ENCODE results near the gene FBP2. TPM values are rescaled to one million over a fixed set of nuclear protein-coding genes. Genes with fewer than 3 reads are reported as not detected.

Gene FBP2
- total and polyA plus RNA-seq, 2 experiments from 2014 or later, result 0.20 to 0.30 TPM

GRCh38 chr9:94554439-94555331 lies 38.9 kb downstream of the FBP2 start, which contains the start of gene PCAT7:
Gene PCAT7, plus strand, starts transcription at chr9:94555083.
- Histone ChIP-seq H3K79me2 (peaks cover 83% of the 10 kb centered on the region), H3K9me3 (ENCODE audit: low read depth) (no peaks in the 10 kb centered on the region), H3K4me3 (peak within 1 kb of the TSS; percentile 45), H3K4me1 (ENCODE audit: insufficient read depth) (peaks cover 8% of the 10 kb centered on the region), H3K36me3 (replicated peaks; ENCODE audit: insufficient read depth, low read depth) (no peaks in the 10 kb centered on the region), H3K9me2 (replicated peaks; ENCODE audit: insufficient read depth) (no peaks in the 10 kb centered on the region), H3K27me3 (no peaks in the 10 kb centered on the region), H2AFZ (peak within 1 kb of the TSS; percentile 33), H3K27ac (peak within 1 kb of the TSS; percentile 96), H3K4me2 (peak within 1 kb of the TSS; percentile 84), H4K20me1 (ENCODE audit: insufficient read depth, poor library complexity, severe bottlenecking) (peaks cover 39% of the 10 kb centered on the region)
- DNase-seq (ENCODE audit: low spot score), result peak; percentile 92
- TF ChIP-seq EZH2 (IDR thresholded peaks at IDR 0.05; ENCODE audit: borderline replicate concordance), result no peak
- TF ChIP-seq EZH2phosphoT487 (IDR thresholded peaks at IDR 0.05; ENCODE audit: low read depth, severe bottlenecking, unreplicated experiment), result no peak
- TF ChIP-seq CTCF (IDR thresholded peaks at IDR 0.05; ENCODE audit: poor library complexity), result peak; percentile 75
- under 1% methylated on average over 40 of the region's 40 CpGs for WGBS (ENCODE audit: low lambda C conversion rate, missing lambda C conversion rate)

- peaks cover 42% of the 10 kb centered on the region for H4K20me1 ChIP-seq (ENCODE audit: insufficient read depth, poor library complexity, severe bottlenecking)
- H3K9me3 ChIP-seq (ENCODE audit: low read depth), result no peaks in the 10 kb centered on the region
- H3K4me2 ChIP-seq, result peak overlapping the region; percentile 70
- no peak overlapping the region for H2AFZ ChIP-seq
- peak; percentile 56 for DNase-seq (ENCODE audit: low spot score)
- peaks cover 82% of the 10 kb centered on the region for H3K79me2 ChIP-seq
- H3K9me2 ChIP-seq (replicated peaks; ENCODE audit: insufficient read depth), result no peaks in the 10 kb centered on the region
- H3K36me3 ChIP-seq (replicated peaks; ENCODE audit: insufficient read depth, low read depth), result no peaks in the 10 kb centered on the region
- 12% methylated on average over 12 of the region's 16 CpGs for WGBS (ENCODE audit: low lambda C conversion rate, missing lambda C conversion rate)
- TF ChIP-seq EZH2 (IDR thresholded peaks at IDR 0.05; ENCODE audit: borderline replicate concordance) (no peak), EZH2phosphoT487 (IDR thresholded peaks at IDR 0.05; ENCODE audit: low read depth, severe bottlenecking, unreplicated experiment) (no peak), CTCF (IDR thresholded peaks at IDR 0.05; ENCODE audit: poor library complexity) (no peak)
- H3K4me3 ChIP-seq, result peak overlapping the region; percentile 34
- H3K4me1 ChIP-seq (ENCODE audit: insufficient read depth), result peaks cover 8% of the 10 kb centered on the region
- H3K27me3 ChIP-seq, result no peaks in the 10 kb centered on the region
- peak overlapping the region; percentile 96 for H3K27ac ChIP-seq
These were observed 39.6 kb downstream of the FBP2 start for GRCh38 chr9:94554078-94554438.

GRCh38 chr9:94553029-94553938 lies 40.3 kb downstream of the FBP2 start:
- H3K4me2 ChIP-seq, result peak overlapping the region; percentile 70
- 83% methylated on average over 29 of the region's 29 CpGs for WGBS (ENCODE audit: low lambda C conversion rate, missing lambda C conversion rate)
- H4K20me1 ChIP-seq (ENCODE audit: insufficient read depth, poor library complexity, severe bottlenecking), result peaks cover 42% of the 10 kb centered on the region
- TF ChIP-seq EZH2phosphoT487 (IDR thresholded peaks at IDR 0.05; ENCODE audit: low read depth, severe bottlenecking, unreplicated experiment) (no peak), EZH2 (IDR thresholded peaks at IDR 0.05; ENCODE audit: borderline replicate concordance) (no peak), CTCF (IDR thresholded peaks at IDR 0.05; ENCODE audit: poor library complexity) (peak; percentile 18)
- no peak overlapping the region for H3K27ac ChIP-seq
- no peaks in the 10 kb centered on the region for H3K27me3 ChIP-seq
- peak; percentile 40 for DNase-seq (ENCODE audit: low spot score)
- H3K9me3 ChIP-seq (ENCODE audit: low read depth), result no peaks in the 10 kb centered on the region
- H3K36me3 ChIP-seq (replicated peaks; ENCODE audit: insufficient read depth, low read depth), result no peaks in the 10 kb centered on the region
- peaks cover 81% of the 10 kb centered on the region for H3K79me2 ChIP-seq
- no peak overlapping the region for H2AFZ ChIP-seq
- H3K9me2 ChIP-seq (replicated peaks; ENCODE audit: insufficient read depth), result no peaks in the 10 kb centered on the region
- H3K4me3 ChIP-seq, result peak overlapping the region; percentile 34
- peaks cover 8% of the 10 kb centered on the region for H3K4me1 ChIP-seq (ENCODE audit: insufficient read depth)

Data from hepatocyte (in vitro differentiated cells).